ENCODE data around the gene TRMT44.

Gene TRMT44

DNA sequence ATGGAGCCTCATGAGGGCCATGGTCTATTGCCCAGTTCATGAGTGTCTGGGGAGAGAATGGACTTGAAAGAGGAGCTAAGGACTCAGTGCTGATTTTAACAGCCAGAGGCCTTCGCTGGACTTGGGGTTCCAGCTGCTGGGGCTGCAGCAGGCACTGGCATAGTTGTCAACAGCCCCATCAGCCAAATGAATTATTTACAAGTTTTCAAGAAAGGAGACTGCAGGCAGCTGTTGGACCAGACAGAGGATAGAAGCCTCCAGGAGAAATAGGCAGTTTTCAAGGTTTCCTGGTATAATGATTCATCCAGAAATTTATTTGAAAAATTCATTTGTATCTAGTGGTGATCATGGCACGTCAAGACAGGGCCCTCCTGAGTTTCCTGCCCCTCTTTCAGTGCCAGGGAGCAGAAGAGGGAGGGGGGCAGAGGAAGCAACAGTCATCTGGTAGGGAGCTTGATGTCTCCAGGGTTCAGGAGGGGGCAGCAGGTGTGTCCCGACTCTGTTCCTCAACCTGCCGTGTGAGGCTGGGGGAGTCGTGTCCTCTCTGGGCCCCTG, 76.5 kb downstream of the TRMT44 start:
- no peak for DNase-seq (ENCODE audit: low read depth, low spot score)
- no peak overlapping the region for H3K27ac ChIP-seq
- no peaks in the 10 kb centered on the region for H3K36me3 ChIP-seq (ENCODE audit: insufficient read depth, low read length)
- H3K9ac ChIP-seq (ENCODE audit: insufficient read length) = no peak overlapping the region
- no peaks in the 10 kb centered on the region for H3K9me3 ChIP-seq (ENCODE audit: low read depth, low read length)
- no peak overlapping the region for H3K4me3 ChIP-seq
- TF ChIP-seq EZH2 (IDR thresholded peaks at IDR 0.05) = no peak
- TF ChIP-seq FOXP2 (optimal IDR thresholded peaks at IDR 0.05; ENCODE audit: control extremely low read depth, extremely low read length, insufficient read depth) = no peak
- no peak for TF ChIP-seq POLR2AphosphoS5 (IDR thresholded peaks at IDR 0.05; ENCODE audit: borderline replicate concordance, low read depth, low read length)

DNA sequence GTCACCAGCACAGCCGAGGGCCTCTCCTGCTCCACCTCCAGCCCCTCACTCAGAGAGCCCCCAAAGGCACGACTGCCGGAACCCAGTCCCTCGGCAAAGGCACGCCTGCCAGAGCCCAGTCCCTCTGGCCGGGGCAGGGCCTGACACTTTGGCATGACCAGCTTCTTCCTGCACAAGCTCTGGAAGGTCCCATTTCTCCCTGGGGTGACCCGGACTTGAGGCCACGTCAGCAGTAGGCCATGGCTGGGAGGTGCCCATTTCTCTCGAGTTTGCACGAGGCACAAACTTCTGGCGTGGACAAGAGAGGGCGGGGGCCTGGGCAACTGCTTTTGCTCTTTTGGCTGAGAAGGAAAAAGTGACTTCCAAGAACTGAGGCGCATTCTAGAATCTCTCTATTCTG, 77.4 kb downstream of the TRMT44 start:
- Histone ChIP-seq H3K9ac (ENCODE audit: insufficient read length) (no peak overlapping the region), H3K27ac (no peak overlapping the region), H3K36me3 (ENCODE audit: insufficient read depth, low read length) (no peaks in the 10 kb centered on the region), H3K4me3 (no peak overlapping the region), H3K9me3 (ENCODE audit: low read depth, low read length) (no peaks in the 10 kb centered on the region)
- TF ChIP-seq POLR2AphosphoS5 (IDR thresholded peaks at IDR 0.05; ENCODE audit: borderline replicate concordance, low read depth, low read length) = no peak
- no peak for TF ChIP-seq EZH2 (IDR thresholded peaks at IDR 0.05)
- no peak for TF ChIP-seq FOXP2 (optimal IDR thresholded peaks at IDR 0.05; ENCODE audit: control extremely low read depth, extremely low read length, insufficient read depth)
- DNase-seq (ENCODE audit: low read depth, low spot score) = no peak

DNA sequence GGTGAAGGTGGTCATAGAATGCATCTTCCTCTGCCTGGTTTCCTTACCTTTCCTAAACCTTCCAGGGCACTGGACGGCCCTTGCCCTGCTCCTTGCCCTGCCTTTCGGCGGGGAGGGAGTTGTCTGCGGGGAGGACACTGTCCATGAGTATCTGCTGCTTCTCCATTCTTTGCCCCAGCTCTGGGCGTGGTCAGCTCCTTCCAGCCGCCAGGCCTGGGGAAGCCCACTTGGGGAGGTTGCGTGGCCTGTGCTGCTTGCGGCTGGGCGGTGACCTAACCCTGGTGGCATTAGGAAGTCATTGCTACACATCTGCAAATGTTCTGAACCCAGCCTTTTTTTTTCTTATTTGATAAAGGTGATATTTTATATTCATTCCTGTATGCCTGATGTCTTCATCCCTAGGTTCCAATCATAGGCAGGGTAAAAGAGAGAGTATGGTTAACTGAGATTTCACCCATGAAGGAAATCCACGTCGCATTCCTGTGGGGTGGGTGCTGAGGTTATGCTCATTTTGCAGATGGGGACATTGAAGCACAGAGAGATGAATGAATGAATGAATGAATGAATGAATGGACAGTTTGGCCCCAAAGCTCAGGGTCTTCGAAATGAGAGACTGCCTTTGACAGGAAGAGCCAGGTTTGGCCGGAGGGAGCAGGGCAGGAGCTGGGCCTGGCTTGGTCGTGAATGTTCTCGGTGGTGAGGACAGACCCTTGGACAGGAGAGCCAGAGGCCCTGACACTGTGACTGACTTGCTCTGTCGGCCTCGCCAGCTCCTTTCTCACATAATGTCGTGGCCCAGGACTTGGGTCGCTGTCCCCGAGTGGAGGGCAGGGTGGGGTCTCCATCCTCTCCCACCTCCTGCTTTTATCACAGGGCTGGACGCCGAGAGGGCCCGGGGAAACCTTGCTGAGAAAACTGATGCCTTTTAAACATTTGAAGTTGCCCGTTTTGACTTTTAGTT, 81.9 kb downstream of the TRMT44 start:
- no peak overlapping the region for H3K4me3 ChIP-seq
- no peak for TF ChIP-seq EZH2 (IDR thresholded peaks at IDR 0.05)
- no peaks in the 10 kb centered on the region for H3K36me3 ChIP-seq (ENCODE audit: insufficient read depth, low read length)

DNA sequence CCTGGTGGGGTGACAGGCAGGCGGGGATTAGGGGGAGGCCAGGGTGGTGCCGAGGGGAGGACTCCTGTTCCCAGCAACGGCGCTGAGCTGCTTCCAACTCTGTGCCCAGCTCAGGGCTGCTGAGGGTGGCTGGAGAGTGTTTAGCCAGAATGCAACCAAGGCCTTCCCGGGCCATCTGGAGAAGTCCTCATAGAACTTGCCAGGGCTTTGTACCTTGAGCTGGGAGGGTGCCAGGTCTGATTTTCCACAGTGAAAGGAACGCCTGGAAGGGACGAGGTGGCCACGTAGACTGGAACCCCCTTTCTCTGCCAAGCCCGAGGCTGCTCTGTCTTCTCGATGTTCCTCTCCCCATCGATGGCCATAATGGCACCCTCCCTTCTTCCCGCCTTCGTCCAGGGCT, 82.6 kb downstream of the TRMT44 start:
- TF ChIP-seq EZH2 (IDR thresholded peaks at IDR 0.05) (no peak), POLR2AphosphoS5 (IDR thresholded peaks at IDR 0.05; ENCODE audit: borderline replicate concordance, low read depth, low read length) (no peak), FOXP2 (optimal IDR thresholded peaks at IDR 0.05; ENCODE audit: control extremely low read depth, extremely low read length, insufficient read depth) (no peak)
- no peak for DNase-seq (ENCODE audit: low read depth, low spot score)
- Histone ChIP-seq H3K9me3 (ENCODE audit: low read depth, low read length) (no peaks in the 10 kb centered on the region), H3K27ac (no peak overlapping the region), H3K36me3 (ENCODE audit: insufficient read depth, low read length) (no peaks in the 10 kb centered on the region), H3K4me3 (no peak overlapping the region), H3K9ac (ENCODE audit: insufficient read length) (no peak overlapping the region)

More for the DNA sequence above, 81.9 kb downstream of the TRMT44 start:
- no peaks in the 10 kb centered on the region for H3K9me3 ChIP-seq (ENCODE audit: low read depth, low read length)
- no peak for DNase-seq (ENCODE audit: low read depth, low spot score)
- H3K27ac ChIP-seq = no peak overlapping the region
- no peak overlapping the region for H3K9ac ChIP-seq (ENCODE audit: insufficient read length)

DNA sequence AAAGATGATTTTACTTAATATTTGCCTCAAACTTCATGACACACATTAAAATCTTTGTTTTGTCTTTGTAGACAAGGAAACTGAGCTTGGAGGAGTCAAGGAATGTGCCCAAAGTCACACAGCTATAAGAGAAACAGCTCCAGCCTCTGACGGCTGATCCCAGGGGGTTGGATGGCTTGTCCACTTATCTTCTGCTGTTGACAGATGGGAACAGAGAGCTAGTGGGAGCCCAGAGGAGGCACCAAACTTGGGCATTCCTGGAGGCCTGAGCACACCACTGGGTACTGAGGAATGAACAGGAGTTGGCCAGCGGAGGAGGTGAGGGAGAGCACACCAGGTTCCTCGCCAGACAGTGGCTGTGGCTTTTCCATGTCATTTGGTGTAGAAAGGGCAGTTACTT, 83.2 kb downstream of the TRMT44 start:
- no peak overlapping the region for H3K9ac ChIP-seq (ENCODE audit: insufficient read length)
- no peak overlapping the region for H3K27ac ChIP-seq
- H3K9me3 ChIP-seq (ENCODE audit: low read depth, low read length) = no peaks in the 10 kb centered on the region
- no peaks in the 10 kb centered on the region for H3K36me3 ChIP-seq (ENCODE audit: insufficient read depth, low read length)
- DNase-seq (ENCODE audit: low read depth, low spot score) = no peak
- H3K4me3 ChIP-seq = no peak overlapping the region
- TF ChIP-seq POLR2AphosphoS5 (IDR thresholded peaks at IDR 0.05; ENCODE audit: borderline replicate concordance, low read depth, low read length) = no peak
- no peak for TF ChIP-seq FOXP2 (optimal IDR thresholded peaks at IDR 0.05; ENCODE audit: control extremely low read depth, extremely low read length, insufficient read depth)
- no peak for TF ChIP-seq EZH2 (IDR thresholded peaks at IDR 0.05)

DNA sequence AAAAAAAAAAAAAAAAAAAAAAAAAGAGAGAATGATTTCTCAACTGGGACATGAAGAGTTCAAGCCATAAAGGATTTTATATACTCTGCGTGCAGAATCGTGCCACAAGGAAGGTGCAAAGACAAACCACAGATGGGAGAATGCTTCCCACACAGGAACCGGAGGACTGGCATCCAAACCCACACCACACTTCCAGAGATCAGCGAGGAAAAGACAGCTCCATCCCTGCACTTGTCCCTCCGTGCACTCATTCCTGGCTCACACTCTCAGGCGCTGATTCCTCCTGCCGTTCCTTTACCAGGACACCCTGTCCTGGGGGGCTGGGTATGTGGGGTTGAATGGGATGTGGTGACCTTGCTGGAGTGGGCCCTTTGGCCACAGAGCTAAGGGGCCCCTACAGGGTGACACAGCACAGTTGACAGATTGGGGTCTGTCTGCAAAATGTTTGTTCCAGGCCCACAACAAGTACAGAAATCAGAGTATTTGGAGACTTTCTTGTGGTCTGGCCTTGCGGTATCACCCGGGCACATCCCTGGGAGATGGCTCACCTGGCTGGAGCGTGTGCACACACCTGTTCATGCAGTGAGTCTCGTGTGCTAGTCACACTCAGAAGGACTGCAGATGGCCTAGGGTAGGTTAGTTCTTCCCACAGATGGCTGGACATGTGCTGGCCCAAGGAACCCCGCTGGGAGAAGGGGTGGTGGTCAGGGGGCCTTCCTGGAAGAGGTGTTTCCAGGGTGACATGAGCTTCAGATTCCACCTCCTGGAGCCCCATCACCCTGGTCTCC, 84.2 kb downstream of the TRMT44 start:
- DNase-seq (ENCODE audit: low read depth, low spot score) = no peak
- H3K27ac ChIP-seq = no peak overlapping the region
- no peak for TF ChIP-seq EZH2 (IDR thresholded peaks at IDR 0.05)
- no peak for TF ChIP-seq FOXP2 (optimal IDR thresholded peaks at IDR 0.05; ENCODE audit: control extremely low read depth, extremely low read length, insufficient read depth)
- TF ChIP-seq POLR2AphosphoS5 (IDR thresholded peaks at IDR 0.05; ENCODE audit: borderline replicate concordance, low read depth, low read length) = no peak
- H3K36me3 ChIP-seq (ENCODE audit: insufficient read depth, low read length) = no peaks in the 10 kb centered on the region
- no peak overlapping the region for H3K9ac ChIP-seq (ENCODE audit: insufficient read length)
- H3K9me3 ChIP-seq (ENCODE audit: low read depth, low read length) = no peaks in the 10 kb centered on the region
- no peak overlapping the region for H3K4me3 ChIP-seq

DNA sequence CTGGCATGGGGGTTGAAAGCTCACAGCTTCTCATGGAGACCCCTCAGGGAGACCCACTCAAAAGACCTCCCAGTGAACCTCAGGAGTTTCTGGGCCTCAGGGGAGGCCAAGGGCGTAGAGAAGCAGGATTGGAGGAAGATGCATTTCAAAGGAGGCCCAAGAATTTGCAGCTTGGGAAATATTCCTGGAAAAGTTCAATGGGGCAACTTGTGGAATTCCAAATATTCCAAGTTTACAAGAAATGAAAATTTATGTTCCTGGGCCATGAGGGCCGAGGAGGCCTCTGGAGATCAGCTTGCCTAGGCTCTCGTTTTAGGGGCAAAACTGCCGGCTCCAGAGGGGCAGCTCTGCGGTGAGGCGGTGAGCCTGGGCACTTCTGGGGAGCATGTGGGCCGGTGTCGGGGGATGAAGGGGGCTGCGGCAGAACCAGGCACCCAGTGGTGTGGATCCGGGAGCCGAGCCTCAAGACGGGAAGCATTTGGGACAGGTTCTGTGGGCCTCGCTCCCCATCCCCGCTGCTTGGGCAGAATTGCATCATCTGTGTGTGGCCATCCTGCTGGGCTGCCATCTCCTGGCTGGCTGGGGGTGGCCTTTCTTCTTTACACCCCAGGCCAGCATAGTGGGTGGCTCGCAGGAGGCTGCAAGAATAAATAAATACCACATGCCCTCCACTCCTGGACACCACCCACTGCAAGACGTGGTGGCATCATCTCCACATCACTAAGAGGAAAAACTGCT, 85.0 kb downstream of the TRMT44 start:
- TF ChIP-seq POLR2AphosphoS5 (IDR thresholded peaks at IDR 0.05; ENCODE audit: borderline replicate concordance, low read depth, low read length) = no peak
- no peak for TF ChIP-seq FOXP2 (optimal IDR thresholded peaks at IDR 0.05; ENCODE audit: control extremely low read depth, extremely low read length, insufficient read depth)
- no peak for TF ChIP-seq EZH2 (IDR thresholded peaks at IDR 0.05)
- H3K9ac ChIP-seq (ENCODE audit: insufficient read length) = no peak overlapping the region

More for the DNA sequence above, 85.0 kb downstream of the TRMT44 start:
- no peak for DNase-seq (ENCODE audit: low read depth, low spot score)
- Histone ChIP-seq H3K36me3 (ENCODE audit: insufficient read depth, low read length) (no peaks in the 10 kb centered on the region), H3K4me3 (no peak overlapping the region), H3K9me3 (ENCODE audit: low read depth, low read length) (no peaks in the 10 kb centered on the region), H3K27ac (no peak overlapping the region)
